Prostate gland (tissue), 2 donors: ENCODE measurements around the gene IDH2.

Experiments used
- CTCF ChIP-seq, 4 experiments: fragments of 200-600 bp in 2 of 4; fragments of 450-650 bp in 2 of 4; sonication (generic) in 2 of 4; IDR thresholded peaks; 1 replicate in 3 of 4; 2 replicates in 1 of 4; pipeline ENCODE4 v1.5.1; 2016 to 2019; ENCODE audit warnings: antibody characterized with exemption in 4 of 4, mild to moderate bottlenecking in 2 of 4, moderate library complexity in 2 of 4
- POLR2A ChIP-seq: fragments of 450-650 bp; IDR thresholded peaks from one replicate; pipeline ENCODE4 v1.6.1; 2016; ENCODE audit warnings: antibody characterized with exemption, mild to moderate bottlenecking

GRCh38 chr15:90076716-90077115, 25.6 kb downstream of the IDH2 start:
- TF ChIP-seq CTCF (IDR thresholded peaks at IDR 0.05): no peak
- no peak for TF ChIP-seq POLR2A
